OCI-LY3 (cell line): Measurements from ENCODE around the gene LEMD1.

Experiments
- CTCF ChIP-seq: fragments of 200-600, 300-600 bp; sonication (generic); IDR thresholded peaks from 2 replicates; pipeline ENCODE4 v1.5.1; 2014; ENCODE audit warnings: antibody characterized with exemption, low read length, low read depth
- EZH2phosphoT487 ChIP-seq: fragments of 200-600 bp; shearing (Covaris generic); IDR thresholded peaks from 2 replicates; pipeline ENCODE4 v1.6.1; 2018; ENCODE audit warnings: antibody characterized with exemption, mixed run types, low read depth

DNA sequence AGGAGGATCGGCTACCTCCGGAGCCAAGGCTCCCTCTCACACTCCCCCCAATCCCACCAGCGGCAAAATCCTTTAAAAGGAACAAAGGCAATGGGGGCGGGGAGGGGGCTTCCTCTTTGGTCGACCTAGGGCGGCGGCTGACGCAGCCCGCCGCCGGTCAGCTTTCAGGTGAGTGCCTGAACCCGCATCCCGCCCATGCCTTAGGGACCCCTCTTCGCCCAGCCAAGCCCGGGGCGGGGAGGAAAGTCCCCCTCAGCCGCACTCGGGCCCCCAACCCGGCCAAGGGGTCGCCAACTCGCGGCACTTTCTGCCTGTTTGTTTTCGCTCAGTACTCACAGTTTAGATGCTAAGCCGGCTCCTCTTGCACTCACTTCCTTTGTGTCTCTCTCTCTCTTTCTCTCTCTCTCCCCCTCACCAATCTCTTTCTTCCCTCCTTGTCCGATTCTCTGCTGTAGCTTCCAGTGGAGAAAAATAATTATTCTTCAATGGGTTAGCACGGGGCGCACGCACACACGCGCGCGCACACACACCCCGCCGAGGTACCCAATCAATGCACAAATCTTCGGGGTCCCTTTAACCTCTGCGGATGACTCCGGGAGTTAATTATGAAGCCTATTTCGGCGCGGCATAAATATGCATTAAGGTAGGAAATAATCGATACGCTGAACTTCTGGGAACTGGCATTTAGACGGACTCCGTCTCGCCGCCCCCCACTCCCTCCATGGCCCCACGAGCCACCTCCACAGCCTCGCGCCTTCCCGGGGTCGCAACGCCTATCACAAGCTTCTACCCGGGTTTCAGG, 33.9 kb upstream of the LEMD1 start, which contains the start of gene BLACAT1:
- no peak for TF ChIP-seq CTCF
- TF ChIP-seq EZH2phosphoT487: no peak
